HG02840 (cell line): ENCODE results near the gene NLE1.
"Not testable (repeated sequence)": the region's sequence is repeated elsewhere in the genome, so short reads cannot be mapped to it uniquely, and the experiment has no call there.

Experiments used
- ATAC-seq: cut with Tn5 transposase; IDR thresholded peaks from one replicate; pipeline ENCODE4 v1.9.1; 2021; ENCODE audit warnings: mild to moderate bottlenecking, moderate library complexity, moderate number of reproducible peaks; ENCODE audit not compliant: unreplicated experiment, low FRiP score

Gene NLE1

DNA sequence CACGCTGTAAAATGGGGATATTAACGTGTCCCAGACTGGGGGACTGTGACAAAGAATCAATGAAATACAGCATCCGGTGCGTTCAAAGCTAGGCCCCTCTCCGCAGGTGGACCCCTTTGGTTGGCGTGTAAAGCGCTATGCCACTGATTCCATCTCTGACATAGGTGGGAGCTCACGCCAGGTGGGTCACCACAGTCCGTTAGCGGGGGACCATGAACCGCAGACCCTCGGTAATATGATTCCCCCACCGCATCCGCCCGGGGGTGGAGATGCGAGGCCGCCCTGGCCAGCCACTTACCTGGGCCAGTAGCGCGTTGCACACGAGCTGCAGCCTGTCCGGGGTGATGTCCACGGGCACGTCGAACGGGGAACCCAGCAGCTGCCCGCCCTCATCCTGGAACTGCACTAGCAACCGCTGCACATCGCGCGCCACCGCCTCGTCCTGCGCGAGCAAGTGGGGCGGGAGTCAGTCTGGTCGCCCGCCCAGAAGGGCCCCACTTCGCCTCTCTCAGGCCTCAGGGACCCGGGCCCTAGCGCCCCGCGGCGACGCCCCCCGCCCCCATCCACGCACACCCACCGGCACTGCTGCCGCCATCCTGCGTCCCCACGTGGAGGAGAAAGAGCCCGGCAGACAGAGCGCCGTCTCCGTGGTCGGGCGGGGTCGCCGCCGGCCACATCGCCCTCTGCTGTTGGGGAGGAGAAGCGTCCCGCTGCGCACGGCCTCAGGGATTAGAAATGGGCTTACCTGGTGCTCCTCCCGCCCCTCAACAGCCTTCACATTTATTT is at the start of gene NLE1:
NLE1 (minus strand) TSS at position 623 of the 786 bp plus-strand sequence; CDS start at position 595, 28 bp downstream.
- peak; percentile 86 for ATAC-seq

GRCh38 chr17:35191001-35191695 is 49.0 kb upstream of the NLE1 start:
- no peak for ATAC-seq

- ATAC-seq = no peak
Observed at GRCh38 chr17:35189291-35189690, 47.2 kb upstream of the NLE1 start.

GRCh38 chr17:35188111-35188510 is 46.0 kb upstream of the NLE1 start:
- ATAC-seq = no peak

DNA sequence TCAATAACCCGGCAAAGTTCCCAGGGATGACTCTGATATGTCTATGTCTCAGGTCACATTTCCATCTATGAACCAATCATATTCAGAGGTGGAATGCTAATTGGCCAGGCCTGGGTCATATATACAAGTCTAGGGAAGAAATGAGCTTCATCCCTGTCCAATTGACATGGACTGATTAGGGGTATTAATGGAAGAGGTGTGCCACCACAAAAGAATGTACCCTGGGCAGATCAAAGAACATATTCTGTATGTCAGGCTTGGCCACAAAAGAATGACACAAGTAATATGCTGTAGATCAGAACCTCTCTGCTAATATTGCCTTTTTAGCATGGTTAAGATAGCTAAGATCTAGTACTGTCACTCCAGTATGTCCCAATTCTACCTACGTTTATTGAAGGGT is 45.4 kb upstream of the NLE1 start:
- ATAC-seq = no peak

DNA sequence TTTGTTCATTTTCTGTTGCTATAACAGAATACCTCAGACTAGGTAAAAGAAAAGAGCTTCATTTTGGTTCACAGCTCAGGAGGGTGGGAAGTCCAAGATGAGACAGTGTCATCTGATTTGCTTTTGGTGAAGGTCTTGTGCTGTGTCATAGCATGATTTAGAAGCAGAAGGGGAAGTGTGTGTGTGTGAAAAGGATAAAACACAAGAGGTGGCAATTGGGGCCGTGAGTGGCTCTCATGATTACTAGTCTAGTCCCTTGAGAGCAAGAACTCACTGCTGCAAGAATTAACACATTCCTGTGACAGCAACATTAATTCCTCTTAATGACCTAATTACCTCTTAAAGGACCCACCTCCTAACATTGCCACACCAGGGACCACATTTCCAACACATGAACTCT is 43.7 kb upstream of the NLE1 start:
- no peak for ATAC-seq

- no peak for ATAC-seq
Observed at GRCh38 chr17:35184274-35184673, 42.2 kb upstream of the NLE1 start.

GRCh38 chr17:35183332-35183731 is 41.2 kb upstream of the NLE1 start:
- no peak for ATAC-seq

GRCh38 chr17:35179379-35179778 is 37.3 kb upstream of the NLE1 start:
- not testable (repeated sequence) for ATAC-seq

GRCh38 chr17:35176897-35177296 is 34.8 kb upstream of the NLE1 start:
- no peak for ATAC-seq

DNA sequence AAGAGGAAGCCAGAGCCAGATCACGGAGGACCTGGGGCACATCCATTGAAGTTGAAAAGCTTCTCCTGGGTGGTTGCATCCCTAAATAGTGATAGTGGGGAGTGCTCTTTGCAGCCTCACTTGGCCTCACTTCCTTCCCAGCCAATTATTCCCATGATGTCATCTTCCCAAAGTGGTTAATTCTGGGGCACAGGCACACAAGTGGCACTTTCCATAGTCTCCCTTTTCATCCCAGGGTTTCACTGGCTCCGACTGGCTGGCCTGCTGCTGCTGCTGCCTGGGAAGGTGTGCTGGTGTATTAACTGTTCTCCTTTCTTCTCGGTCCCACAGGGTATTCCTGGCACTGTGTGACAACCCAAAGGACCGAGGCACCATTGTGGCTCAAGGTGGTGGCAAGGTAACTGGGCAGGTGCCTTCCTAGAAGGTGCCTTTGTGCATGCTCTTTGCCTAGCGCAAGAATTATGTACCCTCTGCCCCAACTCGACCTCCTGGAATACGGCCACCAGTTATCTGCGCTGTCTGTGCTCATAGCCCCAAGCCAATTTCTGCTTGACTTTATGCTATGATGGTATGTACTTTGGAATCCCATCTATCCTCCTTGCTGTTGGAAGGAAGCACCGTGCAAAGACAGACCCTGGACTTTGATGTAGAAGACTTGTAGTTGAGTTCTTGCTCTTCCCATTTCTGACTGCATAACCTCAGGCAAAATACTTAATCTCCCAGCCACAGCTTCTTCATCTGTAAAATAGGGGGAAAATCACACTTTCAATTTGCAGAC is 33.7 kb upstream of the NLE1 start:
- ATAC-seq = no peak

- ATAC-seq = no peak
Observed at GRCh38 chr17:35174835-35175334, 32.8 kb upstream of the NLE1 start.

GRCh38 chr17:35172321-35172720 is 30.2 kb upstream of the NLE1 start:
- not testable (repeated sequence) for ATAC-seq

DNA sequence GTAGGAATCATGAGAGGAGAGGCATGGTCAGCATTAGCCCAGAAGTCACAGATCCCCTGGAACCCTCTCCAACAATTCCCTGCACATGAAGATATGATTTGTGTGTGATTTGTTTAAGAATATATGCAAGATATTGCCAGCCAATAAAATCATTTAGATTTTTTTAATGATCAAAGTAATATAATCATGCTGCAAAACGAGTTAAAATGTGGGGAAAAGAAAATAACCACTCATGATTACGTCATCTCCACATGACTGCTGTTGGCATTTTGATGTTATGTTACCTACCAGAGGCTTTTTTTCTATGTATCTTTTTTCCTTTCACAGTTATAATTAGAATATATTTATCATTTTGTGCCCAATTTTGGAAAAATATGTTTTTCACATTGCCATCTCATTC is 29.7 kb upstream of the NLE1 start:
- no peak for ATAC-seq

DNA sequence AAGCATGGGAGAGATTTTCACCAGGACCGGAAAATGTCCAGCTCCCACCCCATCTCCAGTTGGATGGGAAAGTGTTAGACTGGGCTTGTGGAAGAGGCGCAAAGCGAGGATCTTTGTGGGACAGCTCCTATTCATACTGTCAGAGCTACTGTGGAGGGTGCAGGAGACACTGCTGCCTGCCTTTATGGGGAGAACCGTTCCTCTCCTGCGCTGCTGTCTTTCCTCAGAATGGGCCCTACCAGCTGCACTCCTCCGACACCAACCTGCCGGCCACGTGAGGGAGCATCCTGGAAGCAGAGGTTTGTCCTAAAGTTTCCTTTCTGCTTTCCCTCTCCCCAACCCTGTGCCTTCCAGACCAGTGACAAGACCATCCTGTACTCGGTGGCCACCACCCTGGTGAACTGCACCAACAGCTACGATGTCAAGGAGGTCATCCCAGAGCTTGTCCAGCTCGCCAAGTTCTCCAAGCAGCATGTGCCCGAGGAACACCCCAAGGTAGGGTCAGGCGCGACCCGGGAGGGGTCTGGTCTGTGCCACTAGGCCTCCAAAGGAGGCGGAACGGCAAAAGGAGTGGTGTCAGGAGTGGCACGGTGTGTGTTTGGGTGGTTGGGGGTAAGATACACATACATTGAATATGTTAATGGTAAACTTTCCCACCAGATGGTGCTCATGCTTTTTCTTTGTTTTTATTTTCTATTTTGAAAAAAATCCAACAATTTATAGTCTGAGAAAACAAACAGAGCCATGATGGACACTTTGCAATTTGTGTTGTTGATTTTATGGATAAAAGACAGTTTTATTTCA is 29.1 kb upstream of the NLE1 start:
- ATAC-seq = no peak

- no peak for ATAC-seq
Observed at GRCh38 chr17:35169835-35170363, 27.8 kb upstream of the NLE1 start.

DNA sequence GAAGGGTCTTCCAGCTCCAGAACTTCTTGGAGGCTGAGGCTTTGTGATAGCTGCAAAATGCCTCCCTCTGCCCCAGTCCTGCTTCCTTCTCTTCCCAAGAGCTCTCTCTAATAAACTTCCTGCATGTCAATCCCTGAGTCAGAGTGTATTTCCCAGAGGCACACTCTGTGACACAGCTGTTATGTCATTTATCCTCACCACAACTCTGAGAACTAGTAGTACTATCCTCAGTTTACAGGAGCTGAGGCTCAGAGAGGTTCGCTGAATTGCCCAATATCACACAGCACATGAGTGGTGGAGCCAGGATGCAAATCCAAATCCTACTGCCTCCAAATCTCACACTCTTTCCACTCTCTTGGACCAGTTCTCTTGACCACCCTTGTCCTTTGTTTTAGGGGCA is 25.6 kb upstream of the NLE1 start:
- no peak for ATAC-seq

DNA sequence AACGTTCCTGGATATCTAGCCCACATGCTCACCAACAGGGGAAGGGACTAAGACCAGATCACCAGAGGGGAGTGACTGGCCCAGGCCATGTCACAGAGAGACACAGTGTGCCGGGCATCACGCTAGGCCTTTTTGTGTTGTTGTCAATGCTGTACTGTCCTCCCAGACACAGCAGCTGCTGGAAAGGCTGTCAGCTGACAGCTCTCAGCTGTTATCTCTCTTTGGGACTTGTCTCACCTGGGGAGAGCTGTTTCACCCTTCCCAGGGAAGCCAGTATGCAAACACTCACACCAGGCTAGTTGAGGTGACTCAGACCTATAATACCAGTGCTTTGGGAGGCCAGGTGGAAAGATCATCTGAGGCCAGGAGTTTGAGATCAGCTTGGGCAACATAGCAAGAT is 24.9 kb upstream of the NLE1 start:
- ATAC-seq = no peak

- ATAC-seq = no peak
Observed at GRCh38 chr17:35166526-35166925, 24.4 kb upstream of the NLE1 start.

DNA sequence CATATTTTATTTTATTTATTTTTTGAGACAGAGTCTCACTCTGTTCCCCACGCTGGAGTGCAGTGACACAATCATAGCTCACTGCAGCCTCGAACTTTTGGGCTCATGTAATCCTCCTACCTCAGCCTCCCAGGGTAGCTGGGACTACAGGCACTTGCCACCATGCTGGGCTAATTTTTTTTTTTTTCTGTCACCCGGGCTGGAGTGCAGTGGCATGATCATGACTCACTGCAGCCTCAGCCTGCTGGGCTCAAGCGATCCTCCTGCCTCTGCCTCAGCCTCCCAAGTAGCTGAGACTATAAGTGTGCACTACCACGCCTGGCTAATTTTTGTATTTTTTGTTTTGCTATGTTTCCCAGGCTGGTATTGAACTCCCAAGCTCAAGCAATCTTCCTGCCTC is 22.6 kb upstream of the NLE1 start:
- no peak for ATAC-seq
